GM21447 (cell line): Measurements from ENCODE around the gene KRT14.
"Not testable (repeated sequence)": the region's sequence is repeated elsewhere in the genome, so short reads cannot be mapped to it uniquely, and the experiment has no call there.

Experiments used
- ATAC-seq: cut with Tn5 transposase; IDR thresholded peaks from one replicate; pipeline ENCODE4 v1.9.1; 2021; ENCODE audit not compliant: unreplicated experiment

KRT14 gene

DNA sequence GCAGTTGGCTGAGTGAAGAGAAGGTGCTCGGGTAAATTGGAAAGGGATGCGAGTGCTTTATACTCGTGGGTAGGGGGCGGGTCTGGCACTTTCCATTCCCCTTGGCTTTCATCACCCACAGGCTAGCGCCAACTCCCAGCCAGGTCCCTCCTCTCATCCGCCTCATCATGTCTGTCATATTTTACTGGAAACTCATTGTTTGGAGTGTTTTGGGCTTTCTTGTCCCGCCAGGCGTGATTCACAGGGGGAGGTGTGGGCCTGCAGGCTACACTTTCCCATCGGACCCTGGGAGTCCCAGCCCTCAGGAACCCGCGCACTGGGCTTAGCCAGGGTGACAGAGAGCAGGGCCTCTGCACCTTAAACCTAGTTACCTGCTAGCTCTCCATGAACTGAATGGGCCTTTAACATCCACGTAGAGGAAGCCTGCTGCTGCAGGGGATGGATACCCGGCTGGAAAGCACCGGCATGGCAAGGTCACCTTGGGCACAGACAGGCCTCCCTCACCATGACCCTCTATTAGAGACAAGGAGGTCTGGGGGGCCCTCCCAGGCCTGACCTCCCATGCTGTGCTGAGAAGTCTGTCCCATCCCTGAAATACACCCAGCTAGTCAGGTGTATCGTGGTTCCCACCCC, at the start of gene KRT14:
KRT14 (minus strand) TSS at position 33 of the 633 bp plus-strand sequence. CDS start 61 bp downstream, outside the sequence.
- no peak for ATAC-seq

DNA sequence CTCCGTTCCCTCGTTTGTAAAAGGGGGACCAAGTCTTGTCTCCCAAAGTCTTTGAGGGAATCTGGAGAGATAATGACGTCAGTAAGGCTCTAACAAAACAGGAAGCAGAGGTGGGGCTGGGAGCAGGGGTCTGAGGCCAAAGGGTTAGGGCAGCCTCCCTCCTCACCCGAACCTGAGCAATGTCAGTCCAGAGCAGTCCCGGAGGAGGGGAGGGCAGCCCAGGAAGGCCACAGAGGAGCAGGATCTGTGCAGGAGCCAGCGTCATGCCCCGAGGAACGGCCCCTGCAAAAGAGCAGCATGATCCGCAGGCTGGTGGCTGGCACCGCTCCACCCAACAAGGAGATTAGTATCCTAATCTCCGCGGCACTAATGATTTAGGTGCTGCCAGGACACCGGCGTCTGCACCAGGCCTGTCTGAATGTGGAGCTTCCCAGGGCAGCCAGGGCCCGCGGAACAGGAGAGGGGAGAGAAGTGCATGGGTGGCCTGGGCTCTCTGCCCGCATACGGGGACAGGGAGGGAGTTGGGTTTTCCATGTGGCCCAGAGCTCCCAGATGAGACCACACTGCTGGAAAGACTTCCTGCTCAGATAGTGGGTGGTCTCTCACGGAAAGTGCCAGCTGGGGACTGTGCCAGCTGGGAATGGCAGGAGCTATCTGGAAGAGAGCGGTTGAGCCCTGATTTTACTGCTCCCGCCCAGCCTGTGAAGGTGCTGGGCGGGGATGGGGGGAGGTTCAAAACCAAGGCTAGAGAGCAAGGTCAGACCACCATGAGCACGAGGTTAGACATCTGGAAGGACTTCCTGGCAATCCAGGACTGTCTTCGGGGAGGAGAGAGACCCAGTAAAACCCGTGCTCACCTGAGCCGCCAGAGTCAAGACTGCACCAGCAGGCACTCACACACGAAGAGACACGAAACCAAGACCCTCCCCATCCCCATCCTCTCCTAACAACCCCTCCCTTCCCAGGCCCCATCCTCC, 48.7 kb upstream of the KRT14 start:
- ATAC-seq = no peak

DNA sequence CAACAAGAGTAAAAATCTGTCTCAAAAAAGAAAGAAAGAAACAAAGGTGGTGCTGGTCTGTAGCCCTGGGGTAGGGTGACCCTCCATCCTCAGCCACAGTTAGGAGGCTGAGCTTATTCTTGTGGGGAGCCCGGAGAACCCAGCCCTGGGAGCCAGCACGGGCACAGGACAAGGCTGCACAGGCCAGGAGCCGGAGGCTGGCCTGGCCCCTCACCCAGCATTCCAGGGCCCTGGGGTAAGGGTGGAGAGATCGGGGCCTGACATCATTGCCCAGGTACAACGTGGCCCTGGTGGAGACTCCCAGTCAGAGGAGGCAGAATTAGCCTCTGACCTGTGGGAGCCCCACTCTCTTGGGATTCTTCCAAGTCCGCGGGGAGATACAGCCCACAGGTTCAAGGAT, 47.9 kb upstream of the KRT14 start:
- ATAC-seq = no peak

DNA sequence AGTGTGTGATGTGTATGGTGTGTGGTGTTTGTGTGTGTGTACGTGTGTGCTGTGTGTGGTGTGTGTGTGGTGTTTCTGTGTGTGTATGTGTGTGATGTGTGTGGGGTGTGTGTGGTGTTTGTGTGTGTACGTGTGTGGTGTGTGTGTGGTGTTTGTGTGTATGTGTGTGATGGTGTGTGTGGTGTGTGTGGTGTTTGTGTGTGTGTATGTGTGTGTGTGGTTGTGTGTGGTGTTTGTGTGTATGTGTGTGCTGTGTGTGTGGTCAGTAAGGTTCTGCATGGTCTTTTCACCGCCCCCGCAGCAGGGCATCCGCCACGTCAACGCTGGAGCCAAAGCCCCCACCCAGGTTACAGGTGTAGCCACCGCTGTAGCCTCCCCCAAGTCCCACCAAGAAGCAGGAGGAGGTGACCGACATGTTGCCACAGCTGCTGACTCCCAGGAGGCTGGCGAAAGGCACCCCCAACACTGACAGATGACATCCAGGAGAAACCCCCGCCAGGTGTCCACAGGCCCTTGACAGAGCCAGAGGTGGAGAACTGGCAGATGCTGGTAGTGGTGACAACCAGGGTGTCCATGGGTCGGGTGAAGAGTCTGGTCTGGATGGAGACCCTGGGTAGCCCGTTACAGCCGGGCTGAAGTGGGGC, 47.0 kb upstream of the KRT14 start:
- no peak for ATAC-seq

DNA sequence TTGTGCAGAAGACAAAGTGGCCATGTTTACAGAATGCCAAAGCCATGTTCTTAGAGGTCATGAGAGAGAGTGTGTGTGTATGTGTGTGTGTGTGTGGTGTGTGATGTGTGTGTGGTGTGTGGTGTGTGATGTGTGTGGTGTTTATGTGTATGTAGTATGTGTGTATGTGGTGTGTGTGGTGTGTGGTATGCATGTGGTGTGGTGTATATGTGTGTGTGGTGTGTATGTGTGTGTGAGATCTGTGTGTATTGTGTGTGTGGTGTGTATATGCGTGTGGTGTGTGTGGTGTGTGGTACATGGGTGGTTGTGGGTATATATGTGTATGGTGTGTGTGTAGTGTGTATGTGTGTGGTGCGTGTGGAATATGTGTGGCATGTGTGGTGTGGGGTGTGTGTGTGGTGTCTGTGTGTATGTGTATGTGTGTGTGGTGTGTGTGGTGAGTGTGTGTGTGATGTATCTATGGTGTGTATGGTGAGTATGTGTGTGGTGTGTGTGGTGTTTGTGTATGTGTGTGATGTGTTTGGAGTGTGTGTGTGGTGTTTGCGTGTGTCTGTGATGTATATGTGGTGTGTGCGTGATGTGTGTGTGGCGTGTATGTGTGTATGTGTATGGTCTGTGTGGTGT, 45.9 kb upstream of the KRT14 start:
- ATAC-seq = no peak

DNA sequence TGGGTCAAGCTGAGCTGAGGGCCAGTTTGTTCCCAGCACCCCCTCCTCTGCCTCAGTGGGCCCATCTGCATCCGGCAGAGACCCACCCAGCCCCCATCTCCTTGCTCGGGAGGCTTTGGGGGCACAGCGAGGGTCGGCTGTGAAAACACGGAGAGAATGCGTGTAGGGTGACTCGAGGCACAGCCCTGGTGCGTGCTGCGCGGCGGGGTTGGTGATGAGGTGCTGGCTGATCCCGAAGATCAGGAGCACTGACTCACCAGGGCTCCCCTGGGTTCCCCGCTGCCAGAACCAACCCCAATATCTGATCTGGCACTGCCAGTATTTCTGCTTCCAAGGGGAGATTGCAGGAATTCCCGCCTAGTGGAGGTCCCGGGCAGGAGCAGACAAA, 45.2 kb upstream of the KRT14 start:
- ATAC-seq = no peak

DNA sequence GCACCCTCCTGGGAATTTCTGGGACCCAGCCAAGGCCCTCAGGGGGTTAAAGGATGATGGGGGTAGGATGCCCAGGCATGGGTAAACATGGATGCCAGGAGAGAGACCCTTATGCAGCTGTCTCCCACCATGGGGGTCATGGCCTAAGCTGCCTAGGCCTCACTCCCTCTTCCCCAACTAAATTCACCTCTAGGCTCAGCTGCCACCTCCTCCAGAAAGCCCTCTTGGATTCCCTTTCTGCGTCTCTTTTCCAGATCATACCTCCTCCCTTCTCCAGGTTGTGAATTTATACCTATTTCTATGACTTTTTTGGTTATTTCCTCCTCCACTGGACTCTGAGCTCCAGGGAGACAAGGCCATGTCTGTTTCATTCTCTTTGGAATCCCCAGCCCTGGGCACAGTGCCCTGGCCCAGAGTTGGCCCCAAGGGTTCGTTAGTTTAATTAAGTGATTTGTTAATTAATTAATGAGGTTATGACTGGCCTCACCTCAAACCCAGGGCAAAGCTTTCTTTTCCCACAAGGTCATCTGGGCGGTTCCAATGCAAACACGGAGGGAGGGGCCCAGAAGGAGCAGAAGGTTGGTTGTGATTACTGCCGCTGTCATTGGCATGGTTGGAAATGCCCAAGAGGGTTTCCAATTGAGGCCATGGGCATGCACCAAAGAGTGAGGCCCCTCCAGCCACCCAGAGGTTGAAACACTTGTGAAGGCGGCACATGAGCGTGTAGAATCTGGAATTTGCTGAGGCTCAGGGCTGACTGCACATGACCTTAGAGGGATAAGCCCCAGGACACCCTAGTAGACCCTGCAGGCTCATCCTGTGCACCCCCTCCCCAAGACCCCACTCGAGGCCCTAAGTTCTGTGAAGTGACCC, 44.6 kb upstream of the KRT14 start:
- ATAC-seq = no peak

DNA sequence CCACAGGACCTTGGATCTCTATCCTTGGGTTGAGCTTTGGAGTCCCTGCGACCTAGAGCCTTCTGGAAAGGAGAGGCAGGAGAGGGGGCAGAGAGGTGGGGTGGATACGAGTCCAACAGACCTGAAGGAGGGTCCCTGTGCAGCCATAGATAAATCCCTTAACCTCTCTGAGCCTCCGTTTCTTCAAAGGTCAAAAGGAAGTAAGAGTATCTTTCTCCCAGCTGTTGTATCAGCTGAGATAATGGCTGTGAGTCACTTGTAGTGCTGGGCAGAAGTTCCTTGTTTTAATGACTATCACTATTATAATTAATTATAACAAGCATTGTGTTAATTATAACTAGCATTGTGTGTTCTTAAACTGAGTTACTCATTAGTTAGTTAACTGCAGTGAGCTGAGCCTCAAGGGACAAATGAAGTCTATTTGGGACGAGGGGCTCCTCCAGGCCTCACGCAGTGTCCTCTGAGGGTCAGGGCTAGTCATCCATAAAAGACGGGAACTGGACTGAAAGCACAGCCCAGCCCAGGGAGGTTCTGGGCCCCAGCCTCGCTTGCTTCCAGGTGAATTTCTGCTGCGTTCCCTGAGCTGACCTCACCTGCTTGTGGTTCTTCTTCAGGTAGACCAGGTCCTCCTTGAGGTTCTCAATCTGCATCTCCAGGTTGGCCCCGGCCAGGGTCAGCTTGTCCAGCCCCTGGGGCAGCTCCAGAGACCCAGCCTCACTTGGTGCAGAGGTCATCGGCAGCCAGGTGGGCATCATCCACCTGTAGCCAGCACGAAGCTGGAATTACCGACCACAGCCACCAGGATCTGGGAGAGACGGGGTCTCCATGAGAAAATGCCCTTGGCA, 43.4 kb upstream of the KRT14 start:
- no peak for ATAC-seq

DNA sequence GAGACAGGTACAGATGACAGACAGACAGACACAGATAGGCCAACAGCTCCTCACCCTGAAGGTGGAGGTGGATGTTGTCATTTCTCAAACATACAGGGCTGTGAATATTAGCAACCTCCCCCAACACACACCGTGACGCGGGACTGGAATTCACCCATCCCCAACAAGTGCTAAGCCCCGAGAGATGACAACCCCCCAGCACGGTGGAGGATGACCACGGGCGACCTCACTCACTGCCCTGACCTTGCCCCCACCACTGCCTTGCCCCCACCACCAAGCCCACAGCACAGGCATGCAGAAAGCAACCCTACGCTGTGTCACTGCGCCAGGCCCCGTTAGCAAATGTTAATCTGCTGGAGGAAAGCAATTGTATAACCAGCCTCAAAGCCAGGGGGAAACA, 42.6 kb upstream of the KRT14 start:
- no peak for ATAC-seq

DNA sequence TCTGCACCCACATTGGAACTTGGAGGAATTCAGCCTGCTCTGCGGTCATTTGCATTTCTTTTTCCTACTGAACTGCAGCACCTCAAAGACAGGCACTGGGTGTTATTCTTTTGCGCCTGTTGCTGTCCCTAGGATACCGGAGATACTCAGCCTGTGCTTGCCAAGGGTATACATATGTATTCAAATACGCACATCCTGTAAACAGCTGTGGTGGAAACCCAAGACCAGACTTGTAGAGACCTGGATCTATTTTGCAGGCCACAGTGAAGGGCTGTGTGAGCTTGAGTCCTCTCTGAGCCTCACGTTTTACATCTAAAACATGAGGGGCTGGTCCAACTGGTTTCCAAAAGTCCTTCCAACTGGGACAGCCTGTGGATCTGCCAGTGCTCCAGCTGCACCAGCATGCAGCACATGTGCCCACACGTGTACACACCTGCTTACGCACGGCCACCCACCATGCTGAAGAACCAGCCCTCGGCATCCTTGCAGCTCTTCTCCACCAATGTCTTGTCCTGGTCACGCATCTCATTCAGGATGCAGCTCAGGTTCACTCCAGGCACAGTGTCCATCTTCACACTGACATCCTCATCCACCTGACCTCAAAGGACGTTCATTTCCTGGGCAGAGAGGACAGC, 42.0 kb upstream of the KRT14 start:
- ATAC-seq = not testable (repeated sequence)

DNA sequence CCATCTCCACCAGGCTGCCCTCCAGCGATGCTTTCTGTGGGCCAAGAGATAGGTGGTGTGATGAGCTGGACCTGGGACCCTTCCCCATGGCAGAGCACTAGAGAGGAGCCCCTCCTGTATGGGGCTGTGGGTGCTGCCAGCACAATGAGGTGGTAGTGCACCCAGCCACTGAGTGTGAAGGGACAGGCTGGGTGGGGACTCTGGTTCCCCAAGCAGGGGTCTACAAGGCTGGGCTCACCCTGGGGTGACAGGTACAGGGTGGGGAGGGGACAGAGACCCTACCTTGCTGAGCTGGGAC, 41.3 kb upstream of the KRT14 start:
- not testable (repeated sequence) for ATAC-seq

DNA sequence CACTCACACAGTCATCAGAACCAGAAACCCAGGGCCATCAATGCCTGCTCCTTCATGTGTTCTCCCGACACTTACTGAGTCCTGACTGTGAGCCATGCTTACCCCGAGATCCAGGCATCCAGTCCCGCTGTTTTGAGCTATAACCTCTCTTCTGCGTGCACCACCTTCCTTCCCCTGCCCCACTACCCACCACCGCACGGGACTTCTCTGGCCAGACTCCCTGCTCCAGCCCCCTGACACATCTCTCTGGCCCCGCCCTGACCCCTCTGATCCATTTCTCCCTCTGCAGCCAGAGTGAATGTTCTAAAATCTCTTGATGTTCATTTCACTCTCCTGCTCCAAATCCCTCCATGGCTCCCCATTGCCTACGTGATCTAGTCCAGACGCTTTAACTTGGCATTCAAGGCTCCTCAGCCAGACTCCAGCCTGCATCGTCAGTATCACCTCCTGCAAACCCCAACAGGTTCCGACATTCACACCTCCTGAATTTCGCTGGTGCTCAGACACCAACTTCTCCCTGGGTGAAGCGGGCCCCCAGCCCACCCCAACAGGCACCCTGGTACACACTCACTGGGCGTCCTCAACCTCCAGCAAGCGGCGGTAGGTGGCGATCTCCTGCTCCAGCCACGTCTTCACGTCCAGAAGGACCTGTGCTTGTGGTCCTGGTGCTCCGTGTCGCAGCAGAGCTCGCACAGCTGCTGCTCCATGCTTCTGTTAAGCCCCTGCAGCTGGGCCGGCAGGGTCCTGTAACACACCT, 40.8 kb upstream of the KRT14 start:
- no peak for ATAC-seq

DNA sequence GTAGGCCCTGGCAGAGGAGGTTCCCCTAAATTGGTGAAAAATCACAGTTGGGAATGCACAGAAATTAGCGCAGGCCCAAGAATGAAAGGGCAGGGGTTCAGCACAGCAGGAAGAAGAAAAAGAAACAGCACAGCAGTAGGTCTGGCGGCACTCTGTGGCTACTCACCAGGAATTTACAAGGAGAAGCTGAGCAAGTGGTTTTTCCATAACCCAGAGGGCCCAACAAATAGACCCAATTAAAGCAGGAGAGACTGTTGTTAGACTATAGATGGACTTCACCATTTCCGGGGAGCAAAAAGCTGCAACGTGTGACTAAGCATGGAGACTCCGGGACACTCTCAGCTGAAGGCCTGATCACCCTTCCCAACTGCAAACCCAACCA, 40.2 kb upstream of the KRT14 start:
- ATAC-seq = not testable (repeated sequence)

DNA sequence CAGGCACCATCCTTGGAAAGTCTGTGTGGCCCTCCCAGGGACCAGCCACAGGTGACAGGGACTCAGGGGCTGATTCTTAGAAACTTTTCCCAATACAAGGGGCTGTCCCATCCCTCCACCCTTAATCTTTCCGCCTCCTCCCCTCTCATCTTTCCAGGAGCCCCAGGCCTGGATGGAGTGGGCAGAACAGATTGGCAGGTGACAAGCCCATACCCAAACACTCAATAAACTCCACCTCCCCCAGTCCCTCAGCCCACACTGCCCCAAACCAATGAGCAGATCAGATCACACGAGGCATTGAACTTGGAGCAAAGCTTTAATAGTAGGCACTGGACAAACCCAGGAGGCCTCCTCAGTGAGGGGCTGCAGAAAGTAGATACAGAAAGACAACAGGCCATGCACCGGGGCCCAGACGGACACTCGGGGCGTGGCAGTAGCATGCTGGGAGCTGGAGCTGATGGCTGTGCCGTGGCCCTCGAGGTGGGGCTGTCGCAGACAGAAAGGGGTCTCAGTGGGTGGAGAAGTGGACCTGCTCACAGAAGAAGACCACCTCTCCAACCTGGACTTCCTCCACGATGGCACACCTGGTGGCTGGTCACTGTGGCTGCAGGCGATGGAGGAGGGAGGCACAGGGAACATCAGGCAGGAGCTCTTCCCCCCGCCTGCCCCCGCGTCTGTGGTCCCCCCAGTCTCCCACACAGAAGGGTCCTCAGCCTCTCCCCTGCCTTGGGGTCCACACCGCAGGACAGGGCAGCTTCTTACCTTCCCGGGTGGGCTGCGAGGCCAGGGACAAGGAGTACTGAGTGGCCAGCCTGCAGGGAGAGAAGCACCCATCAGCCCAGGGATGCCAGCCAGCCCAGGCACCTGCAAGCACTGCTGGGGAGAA, 39.6 kb upstream of the KRT14 start:
- not testable (repeated sequence) for ATAC-seq

DNA sequence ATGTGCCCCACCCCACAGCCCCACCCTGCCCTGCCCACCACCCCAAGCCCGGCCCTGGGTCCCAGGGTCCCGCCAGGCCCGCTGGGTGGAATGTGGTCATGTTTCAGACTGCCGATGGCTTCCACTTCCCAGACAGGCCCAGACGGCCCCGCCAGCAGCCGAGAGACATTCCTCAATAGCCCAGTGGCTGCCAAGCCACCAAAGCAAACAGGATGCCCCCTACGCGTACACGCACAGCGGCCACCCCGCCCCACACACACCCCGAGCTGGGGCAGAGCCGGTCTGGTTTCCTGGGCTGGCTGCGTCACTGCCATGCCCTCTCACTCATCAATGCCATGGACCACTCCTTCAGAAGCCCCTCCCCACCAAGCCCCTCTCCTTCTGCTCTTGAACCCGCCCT, 38.9 kb upstream of the KRT14 start:
- ATAC-seq = no peak

DNA sequence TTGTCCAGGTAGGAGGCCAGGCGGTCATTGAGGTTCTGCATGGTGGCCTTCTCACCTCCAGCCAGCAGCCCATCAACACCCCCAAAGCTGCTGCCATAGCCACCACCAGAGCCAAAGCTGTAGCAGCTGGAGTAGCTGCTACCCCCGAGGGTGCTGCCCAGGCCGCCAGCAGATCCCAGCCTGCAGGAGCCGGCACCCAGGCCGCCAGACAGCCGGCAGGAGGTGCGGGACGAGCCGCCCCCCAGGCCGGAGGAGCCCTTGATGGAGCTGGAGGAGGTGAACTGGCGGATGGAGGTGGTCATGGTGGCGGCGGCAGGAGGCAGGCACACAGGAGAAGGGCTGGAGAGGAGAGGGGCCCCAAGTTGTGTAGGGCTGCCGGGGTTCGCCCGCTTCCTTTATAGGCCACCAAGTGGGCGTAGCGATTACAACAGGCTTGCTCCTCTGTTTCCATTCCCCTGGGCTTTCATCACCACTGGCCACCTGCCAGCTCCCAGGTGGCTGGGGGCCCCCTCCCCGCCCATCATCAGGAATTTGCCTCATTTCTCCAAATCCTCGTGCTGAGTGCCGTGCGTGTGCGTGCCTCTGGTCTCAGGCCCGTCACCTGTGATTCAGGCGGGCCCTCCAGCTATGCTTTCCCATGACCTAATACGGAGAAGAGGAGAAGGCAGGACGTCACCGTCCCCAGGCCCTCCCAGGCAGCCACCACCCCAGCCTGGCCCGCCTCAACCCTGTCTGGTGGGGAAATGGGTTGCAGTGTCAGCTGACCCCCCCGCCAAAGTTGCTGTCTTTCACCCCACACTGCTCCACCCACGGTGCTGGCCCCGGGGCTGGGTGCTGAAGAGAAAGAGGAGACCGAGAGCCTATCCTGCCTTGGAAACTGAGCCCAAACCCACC, 37.8 kb upstream of the KRT14 start, which contains the start of gene KRT17:
KRT17 (minus strand) TSS at position 368 of the 894 bp plus-strand sequence; CDS start at position 302, 66 bp downstream.
- ATAC-seq = no peak
